Endothelial cell of umbilical vein (primary cell): ENCODE data around the gene TBL3. TPM values are rescaled to one million over a fixed set of nuclear protein-coding genes. Genes with fewer than 3 reads are reported as not detected.

Experiments
- BruUV-seq: library from RNA; stranded (reverse); fragments of 400-500 nt; replicated peaks from 2 replicates; lab custom pipeline; 2021; lab: Mats Ljungman, UMichigan
- CTCF ChIA-PET: fragments of 300-600, 350-600 bp; sonication (Branson Sonifier 250); formaldehyde crosslinking; loops from one replicate; lab custom pipeline; 2021; ENCODE audit warnings: antibody characterized with exemption, inconsistent platforms; lab: Charles Lee
- POLR2A ChIA-PET: fragments of 300-600, 350-600 bp; sonication (Branson Sonifier 250); formaldehyde crosslinking; loops from one replicate; lab custom pipeline; 2021; ENCODE audit warnings: antibody characterized with exemption, inconsistent platforms; lab: Charles Lee
- DNase-seq: peaks from one replicate; pipeline ENCODE4 v3.0.0-alpha.2; 2011; ENCODE audit warnings: low read depth, low spot score
- FAIRE-seq: peaks from 2 replicates; lab custom pipeline; 2011; peaks lifted over from hg19 to GRCh38; lab: Jason Lieb, UNC
- H2AFZ ChIP-seq: 2 replicates; pipeline ENCODE4 v1.6.0; 2012; ENCODE audit warnings: low read depth, low read length, control low read depth, inconsistent platforms
- H3K27ac ChIP-seq: 2 replicates; pipeline ENCODE4 v1.5.1; 2011; ENCODE audit warnings: low read depth, mild to moderate bottlenecking, control low read depth, low read length, moderate library complexity; ENCODE audit not compliant: insufficient read depth
- H3K27me3 ChIP-seq, 2 experiments: 2 replicates each; pipeline versions ENCODE4 v1.6.0 to v1.6.1; 2011; ENCODE audit warnings: low read length in 2 of 2, mixed read lengths in 1 of 2; ENCODE audit not compliant: control insufficient read depth in 2 of 2, insufficient read depth in 2 of 2
- H3K36me3 ChIP-seq, 2 experiments: 2 replicates in 1 of 2; 3 replicates in 1 of 2; pipeline ENCODE4 v1.5.1; 2011; ENCODE audit warnings: low read length in 2 of 2, mild to moderate bottlenecking in 1 of 2, moderate library complexity in 1 of 2; ENCODE audit not compliant: control insufficient read depth in 2 of 2, insufficient read depth in 2 of 2; ENCODE audit errors: extremely low read depth in 1 of 2
- H3K4me1 ChIP-seq: 3 replicates; pipeline ENCODE4 v1.5.1; 2011; ENCODE audit warnings: mild to moderate bottlenecking, low read length; ENCODE audit not compliant: control insufficient read depth, insufficient read depth; ENCODE audit errors: extremely low read depth
- H3K4me2 ChIP-seq: 2 replicates; pipeline ENCODE4 v1.6.1; 2011; ENCODE audit warnings: low read length, control low read depth, mixed read lengths; ENCODE audit not compliant: insufficient read depth
- H3K4me3 ChIP-seq, 3 experiments: fragments of 200-600 bp in 1 of 3; sonication (generic), shearing (Covaris generic) in 1 of 3; replicated peaks in 1 of 3; 2 replicates each; pipeline ENCODE4 v1.5.1; 2011 to 2016; ENCODE audit warnings: control low read depth in 3 of 3, low read length in 3 of 3, mild to moderate bottlenecking in 2 of 3, inconsistent platforms in 1 of 3, low read depth in 1 of 3, moderate library complexity in 1 of 3; ENCODE audit not compliant: insufficient read depth in 1 of 3
- H3K79me2 ChIP-seq: 2 replicates; pipeline ENCODE4 v1.6.0; 2012; ENCODE audit warnings: low read length, inconsistent platforms; ENCODE audit not compliant: control insufficient read depth, insufficient read depth
- H3K9ac ChIP-seq: replicated peaks from 2 replicates; pipeline ENCODE3; 2011; ENCODE audit warnings: low read length, control low read depth; ENCODE audit not compliant: insufficient read depth; ENCODE audit errors: extremely low read depth
- H3K9me1 ChIP-seq: replicated peaks from 3 replicates; pipeline ENCODE4 v1.6.0; 2011; ENCODE audit warnings: mild to moderate bottlenecking, low read length; ENCODE audit not compliant: control insufficient read depth, insufficient read depth; ENCODE audit errors: extremely low read depth
- H3K9me3 ChIP-seq: replicated peaks from 2 replicates; pipeline ENCODE4 v1.5.1; 2012; ENCODE audit warnings: low read length, inconsistent platforms; ENCODE audit not compliant: control insufficient read depth, insufficient read depth
- H4K20me1 ChIP-seq: replicated peaks from 2 replicates; pipeline ENCODE3; 2011; ENCODE audit warnings: mild to moderate bottlenecking, low read length; ENCODE audit not compliant: control insufficient read depth, insufficient read depth; ENCODE audit errors: extremely low read depth
- EZH2 ChIP-seq: IDR thresholded peaks from 2 replicates; pipeline ENCODE4 v1.6.1; 2012; ENCODE audit warnings: borderline replicate concordance, low read depth, mild to moderate bottlenecking, moderate library complexity, low read length, inconsistent platforms; ENCODE audit not compliant: severe bottlenecking
- FOS ChIP-seq: IDR thresholded peaks from 2 replicates; pipeline ENCODE4 v1.6.1; 2011; ENCODE audit warnings: mild to moderate bottlenecking, low read length, moderate library complexity, borderline replicate concordance; ENCODE audit not compliant: insufficient read depth
- GATA2 ChIP-seq: IDR thresholded peaks from 2 replicates; pipeline ENCODE4 v1.7.0; 2011; ENCODE audit warnings: low read depth, mild to moderate bottlenecking, moderate library complexity, mixed read lengths, low read length; ENCODE audit not compliant: insufficient read length, insufficient read depth
- JUN ChIP-seq: IDR thresholded peaks from 2 replicates; pipeline ENCODE4 v1.6.1; 2011; ENCODE audit warnings: borderline replicate concordance, low read depth; ENCODE audit not compliant: insufficient read length, insufficient read depth
- MYC ChIP-seq: IDR thresholded peaks from one replicate; pipeline ENCODE4 v1.6.1; 2011; ENCODE audit warnings: mild to moderate bottlenecking, low read depth, low read length
- POLR2A ChIP-seq: IDR thresholded peaks from 2 replicates; pipeline ENCODE4 v1.6.1; 2012; ENCODE audit warnings: low read depth, mild to moderate bottlenecking, control low read depth, low read length
- POLR2AphosphoS5 ChIP-seq: IDR thresholded peaks from 2 replicates; pipeline ENCODE4 v1.6.1; 2012; ENCODE audit warnings: low read depth, mild to moderate bottlenecking, control low read depth, low read length, moderate library complexity; ENCODE audit not compliant: insufficient read depth
- dilution Hi-C: fragments of 300-500 bp; cut with MboI; formaldehyde crosslinking; loops from one replicate; pipeline ENCODE4 v1.15.0; 2019; ENCODE audit warnings: low sequenced_read_pairs; ENCODE audit not compliant: extremely low pct_ligation_motif_present
- intact Hi-C: fragments of 100-400 bp; cut with micrococcal nuclease; formaldehyde crosslinking; loops from one replicate; pipeline ENCODE4 v1.10.0; 2022
- polyA plus RNA-seq, 4 experiments: library from polyadenylated mRNA; depleted of rRNA in 3 of 4; stranded (reverse) in 3 of 4; unstranded in 1 of 4; fragments of >200 nt; gene quantifications; 2 replicates each; pipeline versions ENCODE4 v1.2.1 to v1.2.3, GENCODE V29; 2011 to 2012; ENCODE audit warnings: missing spikeins in 1 of 4
- total RNA-seq: library from RNA; stranded (reverse); gene quantifications from 2 replicates; pipeline ENCODE4 v1.2.3, GENCODE V29; 2021
- TF ChIP-seq, protein P1 (sequence below), 2 donors: IDR thresholded peaks; 1 replicate in 1 of 2; 2 replicates in 1 of 2; pipeline ENCODE4 v1.5.1; 2011; ENCODE audit warnings: low read length in 2 of 2, mild to moderate bottlenecking in 2 of 2, moderate library complexity in 2 of 2, control low read depth in 1 of 2, inconsistent platforms in 1 of 2, low read depth in 1 of 2; ENCODE audit not compliant: insufficient read depth in 1 of 2; ENCODE audit errors: extremely low read depth in 1 of 2
- TF ChIP-seq, protein P2 (sequence below): IDR thresholded peaks from 2 replicates; pipeline ENCODE4 v1.6.1; 2011; ENCODE audit not compliant: insufficient read depth, insufficient read length

Gene TBL3
- total and polyA plus RNA-seq, 2 donors (not counting 3 experiments of a cell fraction or from before 2014, with no cell fraction given) = 42.2 to 77.1 TPM

DNA sequence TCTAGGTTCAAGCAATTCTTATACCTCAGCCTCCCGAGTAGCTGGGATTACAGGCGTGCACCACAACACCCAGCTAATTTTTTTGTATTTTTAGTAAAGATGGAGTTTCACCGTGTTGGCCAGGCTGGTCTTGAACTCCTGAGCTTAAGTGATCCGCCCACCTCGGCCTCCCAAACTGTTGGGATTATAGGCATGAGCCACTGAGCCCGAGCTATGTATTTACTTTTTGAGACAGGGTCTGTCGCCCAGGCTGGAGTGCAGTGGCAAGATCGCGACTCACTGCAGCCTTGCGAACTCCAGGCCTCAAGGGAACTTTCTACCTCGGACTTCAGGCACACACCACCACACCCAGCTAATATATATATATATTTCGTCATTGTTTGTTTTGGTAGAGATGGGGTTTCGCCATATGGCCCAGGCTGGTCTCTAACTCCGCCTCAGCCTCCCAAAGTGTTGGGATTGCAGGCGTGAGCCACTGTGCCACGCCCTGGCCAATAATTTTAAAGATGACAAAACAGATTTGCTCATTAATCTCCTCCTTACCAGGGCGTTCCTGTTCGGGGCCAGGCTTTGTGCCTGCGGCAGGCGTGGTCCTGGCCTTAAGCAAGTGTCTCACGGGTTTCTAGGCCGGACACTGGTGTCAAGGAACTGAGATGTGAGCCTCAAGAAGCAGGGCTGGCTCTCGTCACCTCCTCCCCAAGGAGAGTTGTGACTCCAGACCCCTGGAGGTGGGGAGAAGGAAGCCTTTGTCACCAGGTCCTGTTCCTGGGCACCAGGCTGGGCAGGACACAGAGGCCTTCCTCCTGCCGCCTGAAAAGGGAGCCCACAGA, 43.5 kb downstream of the TBL3 start:
- no TSS peak for BruUV-seq
- Histone ChIP-seq H2AFZ (no peak overlapping the region), H3K4me2 (no peak overlapping the region), H3K27me3 (peaks cover 2 to 8% of the 10 kb centered on the region in 2 experiments), H3K36me3 (no peaks in the 10 kb centered on the region), H3K9me1 (no peaks in the 10 kb centered on the region), H3K9me3 (no peaks in the 10 kb centered on the region), H3K27ac (no peak overlapping the region), H3K9ac (no peak overlapping the region), H3K4me3 (no peak overlapping the region), H3K79me2 (peaks cover 2% of the 10 kb centered on the region), H4K20me1 (no peaks in the 10 kb centered on the region), H3K4me1 (peaks cover 6% of the 10 kb centered on the region)
- DNase-seq (no peak), FAIRE-seq (peak; percentile 40)
- intact Hi-C loops = no loop called here
- ChIA-PET CTCF (interaction anchor here (0.9 to 1.1 kb wide), 3 partner anchors 11 to 125 kb away, joined by 3 to 5 read pairs (median 3); no protein-coding TSS in a partner anchor), POLR2A (no interaction called here)
- dilution Hi-C loops = no loop called here
- TF ChIP-seq, protein P1, sequence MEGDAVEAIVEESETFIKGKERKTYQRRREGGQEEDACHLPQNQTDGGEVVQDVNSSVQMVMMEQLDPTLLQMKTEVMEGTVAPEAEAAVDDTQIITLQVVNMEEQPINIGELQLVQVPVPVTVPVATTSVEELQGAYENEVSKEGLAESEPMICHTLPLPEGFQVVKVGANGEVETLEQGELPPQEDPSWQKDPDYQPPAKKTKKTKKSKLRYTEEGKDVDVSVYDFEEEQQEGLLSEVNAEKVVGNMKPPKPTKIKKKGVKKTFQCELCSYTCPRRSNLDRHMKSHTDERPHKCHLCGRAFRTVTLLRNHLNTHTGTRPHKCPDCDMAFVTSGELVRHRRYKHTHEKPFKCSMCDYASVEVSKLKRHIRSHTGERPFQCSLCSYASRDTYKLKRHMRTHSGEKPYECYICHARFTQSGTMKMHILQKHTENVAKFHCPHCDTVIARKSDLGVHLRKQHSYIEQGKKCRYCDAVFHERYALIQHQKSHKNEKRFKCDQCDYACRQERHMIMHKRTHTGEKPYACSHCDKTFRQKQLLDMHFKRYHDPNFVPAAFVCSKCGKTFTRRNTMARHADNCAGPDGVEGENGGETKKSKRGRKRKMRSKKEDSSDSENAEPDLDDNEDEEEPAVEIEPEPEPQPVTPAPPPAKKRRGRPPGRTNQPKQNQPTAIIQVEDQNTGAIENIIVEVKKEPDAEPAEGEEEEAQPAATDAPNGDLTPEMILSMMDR (IDR thresholded peaks at IDR 0.05; ENCODE audit: extremely low read depth in 1 of 2, insufficient read depth in 1 of 2, low read depth in 1 of 2, low read length in 2 of 2) = no peak
- TF ChIP-seq POLR2AphosphoS5 (no peak), POLR2A (no peak), GATA2 (no peak), MYC (no peak), EZH2 (no peak), JUN (no peak), FOS (no peak)
- TF ChIP-seq, protein P2, sequence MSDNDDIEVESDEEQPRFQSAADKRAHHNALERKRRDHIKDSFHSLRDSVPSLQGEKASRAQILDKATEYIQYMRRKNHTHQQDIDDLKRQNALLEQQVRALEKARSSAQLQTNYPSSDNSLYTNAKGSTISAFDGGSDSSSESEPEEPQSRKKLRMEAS = no peak
